NCI-H510A (cell line): ENCODE data around the gene SYCN.
"Not testable (repeated sequence)": the region's sequence is repeated elsewhere in the genome, so short reads cannot be mapped to it uniquely, and the experiment has no call there.

ENCODE experiments used
- DNase-seq: peaks from one replicate; lab custom pipeline; 2025; lab: John Stamatoyannopoulos, UW

The SYCN gene, protein sequence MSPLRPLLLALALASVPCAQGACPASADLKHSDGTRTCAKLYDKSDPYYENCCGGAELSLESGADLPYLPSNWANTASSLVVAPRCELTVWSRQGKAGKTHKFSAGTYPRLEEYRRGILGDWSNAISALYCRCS

DNA sequence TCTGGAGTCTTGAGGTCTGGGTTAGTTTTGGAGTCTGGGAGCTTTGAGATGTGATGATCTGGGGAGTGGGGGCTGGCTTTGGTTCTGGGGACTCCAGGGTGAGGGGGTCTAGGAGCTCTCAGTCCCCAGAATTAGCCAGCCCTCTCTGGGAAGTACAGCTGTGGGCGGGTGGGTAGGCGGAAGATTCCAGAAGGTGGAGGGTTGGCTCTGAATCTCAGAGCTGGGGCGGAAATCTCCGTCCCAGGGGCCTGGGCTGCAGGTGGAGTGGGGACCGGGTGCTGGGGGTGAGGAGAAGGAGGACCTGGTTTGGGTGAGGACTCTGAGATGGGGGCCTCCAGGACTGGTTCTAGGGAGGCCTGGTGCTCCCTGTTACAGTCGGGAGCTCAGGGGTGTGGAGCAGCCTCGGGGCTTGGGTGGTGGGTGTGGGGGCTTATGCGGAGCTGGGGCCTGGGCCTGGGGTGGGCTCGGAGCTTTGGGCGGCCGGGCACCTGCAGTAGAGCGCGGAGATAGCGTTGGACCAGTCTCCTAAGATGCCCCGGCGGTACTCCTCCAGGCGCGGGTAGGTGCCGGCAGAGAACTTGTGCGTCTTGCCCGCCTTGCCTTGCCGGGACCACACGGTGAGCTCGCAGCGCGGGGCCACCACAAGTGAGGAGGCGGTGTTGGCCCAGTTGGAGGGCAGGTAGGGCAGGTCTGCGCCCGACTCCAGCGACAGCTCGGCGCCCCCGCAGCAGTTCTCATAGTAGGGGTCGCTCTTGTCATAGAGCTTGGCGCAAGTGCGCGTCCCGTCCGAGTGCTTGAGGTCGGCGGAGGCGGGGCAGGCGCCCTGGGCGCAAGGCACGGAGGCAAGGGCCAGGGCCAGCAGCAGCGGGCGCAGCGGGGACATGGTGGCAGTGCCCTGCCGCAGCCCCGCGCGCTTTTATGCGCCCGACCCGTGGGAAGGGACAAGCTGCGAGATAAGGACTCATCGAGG, at the start of gene SYCN:
Gene SYCN, minus strand, starts transcription at position 892 of the 970 bp plus-strand sequence. Its CDS starts 9 bp downstream, at position 883.
- no peak for DNase-seq

- DNase-seq: no peak
Observed at GRCh38 chr19:39253374-39254149, 49.5 kb upstream of the SYCN start.

DNA sequence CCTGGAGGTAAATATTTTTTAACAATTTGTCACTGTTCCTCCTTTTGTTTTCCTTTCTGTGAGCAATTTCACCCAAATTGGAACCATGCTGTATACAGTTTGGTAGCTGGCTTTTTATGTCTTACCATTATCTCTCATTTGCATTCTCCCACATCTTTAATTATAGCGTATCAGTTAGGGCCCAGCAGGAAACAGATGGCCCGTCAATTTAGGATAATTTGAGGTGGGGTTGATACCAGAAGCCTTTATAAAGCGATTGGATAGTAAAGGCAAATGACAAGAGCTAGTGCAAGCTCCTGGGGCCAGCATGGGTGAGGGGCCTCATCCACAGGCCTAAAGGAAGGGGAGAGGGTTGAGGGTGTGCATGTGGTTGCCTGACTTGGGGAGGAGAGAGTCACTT, 48.4 kb upstream of the SYCN start:
- DNase-seq: no peak

- no peak for DNase-seq
Observed at GRCh38 chr19:39251846-39252245, 47.8 kb upstream of the SYCN start.

GRCh38 chr19:39251081-39251480, 47.0 kb upstream of the SYCN start:
- no peak for DNase-seq

- no peak for DNase-seq
Observed at GRCh38 chr19:39248806-39249205, 44.7 kb upstream of the SYCN start, which contains the start of gene IFNL4. Gene IFNL4 (minus strand): TSS chr19:39248856.

GRCh38 chr19:39247701-39248664, 43.9 kb upstream of the SYCN start:
- DNase-seq: no peak

DNA sequence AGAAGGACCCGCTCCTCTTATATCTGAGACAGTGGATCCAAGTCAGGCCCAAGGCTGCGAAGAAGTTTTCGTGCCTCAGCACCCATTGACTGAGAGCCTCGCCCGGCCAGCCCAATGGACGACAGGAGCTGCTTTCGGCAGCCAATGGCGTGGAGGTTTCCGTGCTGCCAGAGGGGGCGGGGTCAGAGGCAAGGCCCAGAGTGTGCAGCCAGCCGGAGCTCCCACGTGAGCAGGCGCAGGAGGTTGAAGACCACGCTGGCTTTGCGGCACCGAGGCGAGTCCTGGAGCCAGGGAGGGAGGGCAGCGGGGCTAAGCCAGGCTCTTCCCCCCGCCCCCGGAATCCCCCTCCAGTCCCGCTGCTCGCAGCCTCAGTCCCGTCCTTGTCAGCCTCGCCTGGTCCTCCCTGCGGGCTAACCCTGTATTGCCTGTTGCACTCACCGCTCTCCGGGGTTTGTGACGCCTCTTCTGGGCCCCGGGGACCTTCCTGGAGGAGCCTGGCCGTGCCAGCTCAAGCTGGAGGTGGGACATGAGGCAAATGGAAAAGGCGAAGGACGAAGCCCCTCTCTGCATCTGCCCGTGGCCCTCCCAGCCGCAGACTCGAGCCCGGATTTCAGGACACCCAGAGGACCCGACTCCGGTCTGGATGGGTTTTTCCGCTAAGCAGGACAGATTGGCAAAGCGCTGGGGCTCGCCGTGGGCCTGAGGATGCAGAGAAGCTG, 43.0 kb upstream of the SYCN start:
- DNase-seq: no peak

- not testable (repeated sequence) for DNase-seq
Observed at GRCh38 chr19:39245166-39245565, 41.1 kb upstream of the SYCN start.

GRCh38 chr19:39244410-39245100, 40.5 kb upstream of the SYCN start, which contains the start of gene IFNL3:
Gene IFNL3 (minus strand): TSS chr19:39245006. CDS start chr19:39244967, 39 bp downstream.
- DNase-seq: not testable (repeated sequence)

DNA sequence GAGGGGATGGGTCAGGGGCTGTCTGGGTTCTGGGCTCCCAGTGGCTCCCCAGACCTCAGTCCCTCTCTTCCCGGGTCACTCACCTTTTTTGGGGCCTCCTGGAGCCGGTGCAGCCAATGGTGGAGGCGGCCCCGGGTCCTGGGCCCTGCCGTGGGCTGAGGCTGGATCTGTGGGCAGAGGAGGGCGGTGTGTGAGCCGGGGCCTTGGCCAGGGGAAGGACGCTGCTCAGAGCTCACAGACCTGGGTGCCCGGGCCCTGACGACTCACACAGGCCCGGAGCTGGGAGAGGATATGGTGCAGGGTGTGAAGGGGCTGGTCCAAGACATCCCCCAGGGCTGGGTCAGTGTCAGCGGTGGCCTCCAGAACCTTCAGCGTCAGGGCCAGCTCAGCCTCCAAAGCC, 39.7 kb upstream of the SYCN start:
- not testable (repeated sequence) for DNase-seq

DNA sequence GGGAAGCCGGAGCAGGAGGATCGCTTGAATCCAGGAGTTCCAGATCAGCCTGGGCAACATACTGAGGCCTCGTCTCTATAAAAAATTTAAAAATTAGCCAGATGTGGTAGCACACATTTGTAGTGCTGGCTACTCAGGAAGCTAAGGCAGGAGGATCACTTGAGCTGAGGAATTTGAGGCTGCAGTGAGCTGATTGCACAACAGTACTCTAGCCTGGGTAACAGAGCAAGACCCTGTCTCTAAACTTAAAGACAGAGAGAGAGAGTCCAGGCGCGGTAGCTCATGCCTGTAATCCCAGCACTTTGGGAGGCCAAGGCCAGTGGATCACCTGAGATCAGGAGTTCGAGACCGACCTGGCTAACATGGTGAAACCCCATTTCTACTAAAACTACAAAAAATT, 36.4 kb upstream of the SYCN start:
- DNase-seq: no peak

DNA sequence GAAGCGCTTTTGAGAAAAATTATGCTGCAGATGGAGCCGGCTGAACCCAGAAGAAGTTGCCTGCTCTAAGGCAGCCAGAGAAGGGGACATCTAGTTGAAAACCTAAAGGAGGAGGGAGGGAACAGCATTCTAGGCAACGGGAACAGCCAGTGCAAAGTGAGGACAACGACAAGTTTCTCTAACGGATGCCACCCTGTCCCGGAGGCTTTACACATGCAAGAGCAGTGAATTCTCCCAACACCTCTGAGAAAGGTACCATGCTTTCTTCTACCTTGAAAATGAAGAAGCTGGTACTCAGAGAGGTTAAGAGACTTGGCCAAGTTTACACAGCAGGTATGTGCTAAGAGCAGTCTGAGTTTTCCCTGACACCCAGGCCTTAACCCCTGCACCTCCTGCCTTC, 34.9 kb upstream of the SYCN start:
- DNase-seq: no peak

GRCh38 chr19:39238209-39238608, 34.1 kb upstream of the SYCN start:
- no peak for DNase-seq

DNA sequence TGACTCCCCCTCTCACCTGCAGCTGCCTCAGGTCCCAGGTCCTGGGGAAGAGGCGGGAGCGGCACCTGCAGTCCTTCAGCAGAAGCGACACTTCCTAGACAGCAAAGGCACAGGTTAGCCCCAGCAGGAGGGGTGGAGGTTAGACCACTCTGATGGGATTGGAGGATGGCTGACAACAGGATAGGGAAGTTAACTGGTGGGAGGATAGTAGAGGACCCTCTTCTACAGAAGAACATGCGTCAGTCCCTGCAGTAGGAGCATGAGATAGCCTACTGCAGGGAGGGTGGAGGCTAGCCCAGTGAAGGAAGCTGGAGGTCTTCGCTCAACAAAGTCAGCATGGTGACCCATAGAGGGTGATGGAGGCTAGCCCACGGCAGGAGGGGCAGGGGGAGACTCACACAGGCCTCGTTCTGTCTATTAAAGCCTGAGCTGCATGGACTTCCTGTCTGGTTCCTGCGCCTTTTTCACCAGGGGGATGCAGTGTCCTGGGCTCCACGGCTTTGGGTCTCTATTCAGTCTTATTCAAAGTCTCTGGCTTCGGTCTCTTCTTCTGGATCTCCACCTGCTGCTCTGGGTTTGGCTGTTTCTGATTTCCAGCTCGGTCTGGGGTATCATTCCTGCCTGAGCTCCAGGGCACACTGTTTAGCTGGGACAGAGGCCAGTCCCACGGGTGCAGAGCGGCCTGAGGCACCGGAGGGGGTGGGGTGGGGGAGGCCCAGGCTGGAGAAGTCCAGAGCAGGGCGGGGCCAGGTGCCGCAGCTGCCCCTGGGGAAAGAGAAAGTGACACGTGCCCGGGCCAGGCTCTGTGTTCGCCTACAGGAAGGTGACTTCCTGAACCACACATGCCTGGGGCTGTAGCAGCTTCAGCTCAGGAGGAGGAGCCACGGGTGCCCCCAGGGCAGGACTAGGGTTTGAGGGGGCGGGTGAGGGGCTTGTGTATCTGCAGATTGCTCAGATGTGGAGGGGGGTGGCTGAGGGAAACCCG, 33.4 kb upstream of the SYCN start:
- DNase-seq: no peak

GRCh38 chr19:39236527-39236926, 32.5 kb upstream of the SYCN start:
- no peak for DNase-seq

GRCh38 chr19:39232708-39233107, 28.6 kb upstream of the SYCN start:
- no peak for DNase-seq

GRCh38 chr19:39230096-39230764, 26.2 kb upstream of the SYCN start:
- no peak for DNase-seq
